Progenitor cell of endocrine pancreas (in vitro differentiated cells): ENCODE data around the gene PTPRK. TPM values are rescaled to one million over a fixed set of nuclear protein-coding genes. Genes with fewer than 3 reads are reported as not detected.

ENCODE experiments used
- DNase-seq: peaks from one replicate; pipeline ENCODE4 v3.0.0; 2021; ENCODE audit warnings: low spot score; ENCODE audit not compliant: unreplicated experiment
- H3K27ac Mint-ChIP-seq: 2 replicates; pipeline ENCODE4 v1.8.0; 2021; ENCODE audit warnings: mild to moderate bottlenecking, moderate library complexity, mixed read lengths
- H3K27me3 Mint-ChIP-seq: 2 replicates; pipeline ENCODE4 v1.8.0; 2021; ENCODE audit warnings: mixed read lengths
- H3K36me3 Mint-ChIP-seq: 2 replicates; pipeline ENCODE4 v1.8.0; 2022; ENCODE audit warnings: mixed read lengths; ENCODE audit not compliant: insufficient read depth
- H3K4me1 Mint-ChIP-seq: 2 replicates; pipeline ENCODE4 v1.8.0; 2021; ENCODE audit warnings: low read depth, mixed read lengths
- H3K4me3 Mint-ChIP-seq: 2 replicates; pipeline ENCODE4 v1.8.0; 2021; ENCODE audit warnings: low read depth, mild to moderate bottlenecking, moderate library complexity, mixed read lengths
- H3K9me3 Mint-ChIP-seq: 2 replicates; pipeline ENCODE4 v1.8.0; 2021; ENCODE audit warnings: low read depth, mixed read lengths
- CTCF ChIP-seq: fragments of 200-600 bp; sonication (generic); IDR thresholded peaks from one replicate; pipeline ENCODE4 v1.5.0; 2021; ENCODE audit warnings: antibody characterized with exemption, mild to moderate bottlenecking; ENCODE audit not compliant: unreplicated experiment
- total RNA-seq: library from RNA; stranded (reverse); gene quantifications from 2 replicates; pipeline ENCODE4 v1.2.1, GENCODE V29; 2021

PTPRK gene
- total RNA-seq, 1 donor from 2014 or later, result 86.2 TPM

- peaks cover 3% of the 10 kb centered on the region for H3K9me3 Mint-ChIP-seq
Measured at GRCh38 chr6:128099571-128100197, 420.7 kb downstream of the PTPRK start.

GRCh38 chr6:128098000-128098581 is 422.3 kb downstream of the PTPRK start:
- H3K9me3 Mint-ChIP-seq, result no peaks in the 10 kb centered on the region
- no peak for DNase-seq
- H3K4me1 Mint-ChIP-seq, result peaks cover 22% of the 10 kb centered on the region
- H3K36me3 Mint-ChIP-seq, result no peaks in the 10 kb centered on the region
- TF ChIP-seq CTCF, result no peak
- H3K27me3 Mint-ChIP-seq, result no peaks in the 10 kb centered on the region
- H3K4me3 Mint-ChIP-seq, result no peak overlapping the region
- H3K27ac Mint-ChIP-seq, result no peak overlapping the region

More at GRCh38 chr6:128099571-128100197, 420.7 kb downstream of the PTPRK start:
- H3K27ac Mint-ChIP-seq, result no peak overlapping the region
- H3K27me3 Mint-ChIP-seq, result no peaks in the 10 kb centered on the region
- no peak overlapping the region for H3K4me3 Mint-ChIP-seq
- DNase-seq, result no peak
- no peak for TF ChIP-seq CTCF
- peaks cover 2% of the 10 kb centered on the region for H3K36me3 Mint-ChIP-seq
- peaks cover 20% of the 10 kb centered on the region for H3K4me1 Mint-ChIP-seq

- no peak for TF ChIP-seq CTCF
- DNase-seq, result no peak
- no peaks in the 10 kb centered on the region for H3K27me3 Mint-ChIP-seq
- no peak overlapping the region for H3K27ac Mint-ChIP-seq
- H3K4me3 Mint-ChIP-seq, result no peak overlapping the region
- H3K36me3 Mint-ChIP-seq, result no peaks in the 10 kb centered on the region
- peaks cover 22% of the 10 kb centered on the region for H3K4me1 Mint-ChIP-seq
- no peaks in the 10 kb centered on the region for H3K9me3 Mint-ChIP-seq
Measured at GRCh38 chr6:128097009-128097408, 423.4 kb downstream of the PTPRK start.

GRCh38 chr6:128095362-128095761 is 425.0 kb downstream of the PTPRK start:
- Mint-ChIP-seq H3K9me3 (no peaks in the 10 kb centered on the region), H3K36me3 (no peaks in the 10 kb centered on the region), H3K27me3 (no peaks in the 10 kb centered on the region), H3K4me1 (peaks cover 21% of the 10 kb centered on the region), H3K27ac (no peak overlapping the region), H3K4me3 (no peak overlapping the region)
- TF ChIP-seq CTCF, result no peak
- DNase-seq, result no peak

- TF ChIP-seq CTCF, result no peak
- peaks cover 21% of the 10 kb centered on the region for H3K36me3 Mint-ChIP-seq
- no peaks in the 10 kb centered on the region for H3K9me3 Mint-ChIP-seq
- H3K4me1 Mint-ChIP-seq, result no peaks in the 10 kb centered on the region
- peak overlapping the region; percentile 18 for H3K27ac Mint-ChIP-seq
- no peaks in the 10 kb centered on the region for H3K27me3 Mint-ChIP-seq
- DNase-seq, result no peak
- no peak overlapping the region for H3K4me3 Mint-ChIP-seq
Measured at GRCh38 chr6:128079021-128079420, 441.4 kb downstream of the PTPRK start.
